C1 segment of cervical spinal cord (tissue), 14 donors: Measurements from ENCODE around the gene HYDIN.
"Not testable (repeated sequence)": the region's sequence is repeated elsewhere in the genome, so short reads cannot be mapped to it uniquely, and the experiment has no call there.

ENCODE experiments used
- DNase-seq, 14 donors: peaks; one replicate each; lab custom pipeline; 2025; lab: John Stamatoyannopoulos, UW

Gene HYDIN

GRCh38 chr16:71109656-71110208 lies 120.8 kb downstream of the HYDIN start:
- DNase-seq = not testable (repeated sequence)

GRCh38 chr16:71105881-71106280 lies 124.6 kb downstream of the HYDIN start:
- DNase-seq = not testable (repeated sequence)

GRCh38 chr16:71083573-71083972 lies 146.9 kb downstream of the HYDIN start:
- not testable (repeated sequence) for DNase-seq

GRCh38 chr16:71080777-71081176 lies 149.7 kb downstream of the HYDIN start:
- not testable (repeated sequence) for DNase-seq

GRCh38 chr16:71080262-71080661 lies 150.3 kb downstream of the HYDIN start:
- DNase-seq = not testable (repeated sequence)

- DNase-seq = not testable (repeated sequence)
Measured at GRCh38 chr16:71070651-71071050, 159.9 kb downstream of the HYDIN start.

GRCh38 chr16:71069842-71070241 lies 160.7 kb downstream of the HYDIN start:
- DNase-seq = not testable (repeated sequence)

- DNase-seq = not testable (repeated sequence)
Measured at GRCh38 chr16:71053897-71054609, 176.5 kb downstream of the HYDIN start.

GRCh38 chr16:71050307-71050706 lies 180.2 kb downstream of the HYDIN start:
- not testable (repeated sequence) for DNase-seq

GRCh38 chr16:71039368-71040111 lies 191.0 kb downstream of the HYDIN start:
- not testable (repeated sequence) for DNase-seq

- DNase-seq = not testable (repeated sequence)
Measured at GRCh38 chr16:71038421-71038820, 192.1 kb downstream of the HYDIN start.

GRCh38 chr16:71037987-71038386 lies 192.5 kb downstream of the HYDIN start:
- DNase-seq = not testable (repeated sequence)

GRCh38 chr16:71028032-71028727 lies 202.3 kb downstream of the HYDIN start:
- not testable (repeated sequence) for DNase-seq

- DNase-seq = not testable (repeated sequence)
Measured at GRCh38 chr16:71027511-71027910, 203.0 kb downstream of the HYDIN start.

GRCh38 chr16:71023851-71024439 lies 206.6 kb downstream of the HYDIN start:
- DNase-seq = not testable (repeated sequence)

- DNase-seq = not testable (repeated sequence)
Measured at GRCh38 chr16:71021961-71022537, 208.5 kb downstream of the HYDIN start.

- not testable (repeated sequence) for DNase-seq
Measured at GRCh38 chr16:71019067-71019682, 211.3 kb downstream of the HYDIN start.

GRCh38 chr16:71015419-71015818 lies 215.1 kb downstream of the HYDIN start:
- DNase-seq = not testable (repeated sequence)

GRCh38 chr16:71009440-71010223 lies 220.9 kb downstream of the HYDIN start:
- DNase-seq = not testable (repeated sequence)

GRCh38 chr16:71006516-71006915 lies 224.0 kb downstream of the HYDIN start:
- not testable (repeated sequence) for DNase-seq
